ENCODE data around the gene ZCWPW1.
"Not testable (repeated sequence)": the region's sequence is repeated elsewhere in the genome, so short reads cannot be mapped to it uniquely, and the experiment has no call there.

Gene ZCWPW1

DNA sequence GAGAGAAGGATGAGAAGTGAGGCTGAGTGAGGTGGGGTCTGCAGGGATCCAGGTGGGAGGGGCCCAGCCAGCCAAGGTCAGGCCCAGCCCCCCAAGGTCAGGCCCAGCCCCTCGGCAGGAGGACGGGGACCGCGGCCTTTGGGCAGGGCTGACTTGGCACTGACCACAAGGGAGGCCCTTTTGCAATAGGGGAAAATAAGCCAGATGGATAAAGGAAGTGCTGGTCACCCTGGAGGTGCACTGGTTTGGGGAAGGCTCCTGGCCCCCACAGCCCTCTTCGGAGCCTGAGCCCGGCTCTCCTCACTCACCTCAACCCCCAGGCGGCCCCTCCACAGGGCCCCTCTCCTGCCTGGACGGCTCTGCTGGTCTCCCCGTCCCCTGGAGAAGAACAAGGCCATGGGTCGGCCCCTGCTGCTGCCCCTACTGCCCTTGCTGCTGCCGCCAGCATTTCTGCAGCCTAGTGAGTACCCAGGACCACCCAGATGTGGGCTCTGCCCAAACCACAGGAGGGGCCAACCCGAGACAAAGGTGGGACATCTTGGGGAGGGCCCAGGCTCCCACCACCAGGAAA lies 55.2 kb downstream of the ZCWPW1 start, which contains the start of gene PILRA:
TSS of gene PILRA (plus strand) at position 227 of the 571 bp plus-strand sequence. CDS start at position 397, 170 bp downstream.
- DNase-seq (ENCODE audit: low read depth) = no peak

- no peak for DNase-seq (ENCODE audit: low read depth)
Measured at GRCh38 chr7:100372694-100373093, 55.8 kb downstream of the ZCWPW1 start.

DNA sequence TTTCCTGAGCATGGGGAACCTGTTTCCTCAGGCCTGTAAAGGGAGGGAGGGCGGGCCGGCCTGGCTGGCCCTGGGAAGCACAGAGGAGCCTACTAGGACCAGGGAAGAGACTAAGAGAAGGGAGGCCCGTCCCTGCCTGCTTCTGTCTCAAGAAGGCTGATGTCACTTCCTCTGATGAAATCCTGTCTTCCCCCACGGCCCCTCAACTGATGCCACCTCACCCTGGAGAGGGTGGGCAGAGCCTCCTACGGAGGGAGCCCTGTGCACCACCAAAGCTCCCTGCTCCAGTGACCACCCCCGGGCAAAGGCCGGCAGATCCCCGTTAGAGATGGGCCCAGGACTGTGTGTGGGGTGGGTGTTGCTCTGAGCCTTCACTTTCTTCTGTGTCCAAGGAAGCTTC lies 56.2 kb downstream of the ZCWPW1 start:
- DNase-seq (ENCODE audit: low read depth) = peak; percentile 15

DNA sequence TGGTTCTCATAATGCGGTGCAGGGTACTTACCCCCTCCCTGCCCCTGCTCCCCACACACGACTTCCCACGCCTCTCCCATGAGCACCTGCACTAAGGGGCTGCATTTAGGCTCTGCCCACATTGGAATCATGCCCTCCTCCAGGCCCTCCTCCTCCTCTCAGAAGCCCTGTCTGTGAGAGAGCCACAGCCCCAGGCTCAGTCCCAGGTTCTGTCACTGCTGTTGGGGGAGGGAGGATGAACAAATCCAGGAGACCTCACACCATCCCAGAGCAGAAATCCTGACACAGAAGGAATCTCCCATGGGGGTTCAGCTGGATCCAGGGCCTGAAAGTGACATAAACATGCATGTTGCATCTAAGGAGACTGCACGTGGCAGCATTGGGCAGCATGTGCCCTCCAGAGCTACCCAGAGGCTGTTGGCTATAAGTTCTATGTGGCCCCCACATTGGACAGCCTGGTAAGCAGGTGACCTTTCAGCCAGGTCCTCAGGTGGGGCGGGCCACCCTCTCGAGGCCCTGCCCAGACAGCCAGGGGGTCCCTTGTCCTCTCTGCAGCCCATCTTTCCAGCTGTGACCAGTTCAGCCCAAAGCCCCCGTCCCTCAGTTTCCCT lies 56.8 kb downstream of the ZCWPW1 start:
- no peak for DNase-seq (ENCODE audit: low read depth)

- no peak for DNase-seq (ENCODE audit: low read depth)
Measured at GRCh38 chr7:100370746-100371145, 57.8 kb downstream of the ZCWPW1 start.

- no peak for DNase-seq (ENCODE audit: low read depth)
Measured at GRCh38 chr7:100370303-100370702, 58.2 kb downstream of the ZCWPW1 start.

DNA sequence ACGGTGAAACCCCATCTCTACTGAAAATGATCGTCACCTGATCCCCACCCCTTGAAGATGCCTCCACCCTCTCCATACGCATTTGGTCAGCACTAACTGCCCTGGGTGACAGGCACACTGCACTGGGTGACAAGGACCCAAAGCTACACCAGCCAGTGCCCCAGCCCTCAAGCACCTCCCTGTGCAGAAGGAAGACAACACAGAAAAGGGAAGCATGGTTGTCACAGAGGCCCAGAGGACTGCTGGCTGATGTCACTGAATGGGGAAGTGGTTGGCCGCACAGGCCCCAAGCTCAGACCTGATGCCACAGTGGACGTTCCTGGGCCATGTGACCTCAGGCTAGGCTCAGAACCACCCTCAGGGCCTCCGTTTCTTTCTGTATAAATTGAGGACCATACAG lies 59.4 kb downstream of the ZCWPW1 start:
- no peak for DNase-seq (ENCODE audit: low read depth)

DNA sequence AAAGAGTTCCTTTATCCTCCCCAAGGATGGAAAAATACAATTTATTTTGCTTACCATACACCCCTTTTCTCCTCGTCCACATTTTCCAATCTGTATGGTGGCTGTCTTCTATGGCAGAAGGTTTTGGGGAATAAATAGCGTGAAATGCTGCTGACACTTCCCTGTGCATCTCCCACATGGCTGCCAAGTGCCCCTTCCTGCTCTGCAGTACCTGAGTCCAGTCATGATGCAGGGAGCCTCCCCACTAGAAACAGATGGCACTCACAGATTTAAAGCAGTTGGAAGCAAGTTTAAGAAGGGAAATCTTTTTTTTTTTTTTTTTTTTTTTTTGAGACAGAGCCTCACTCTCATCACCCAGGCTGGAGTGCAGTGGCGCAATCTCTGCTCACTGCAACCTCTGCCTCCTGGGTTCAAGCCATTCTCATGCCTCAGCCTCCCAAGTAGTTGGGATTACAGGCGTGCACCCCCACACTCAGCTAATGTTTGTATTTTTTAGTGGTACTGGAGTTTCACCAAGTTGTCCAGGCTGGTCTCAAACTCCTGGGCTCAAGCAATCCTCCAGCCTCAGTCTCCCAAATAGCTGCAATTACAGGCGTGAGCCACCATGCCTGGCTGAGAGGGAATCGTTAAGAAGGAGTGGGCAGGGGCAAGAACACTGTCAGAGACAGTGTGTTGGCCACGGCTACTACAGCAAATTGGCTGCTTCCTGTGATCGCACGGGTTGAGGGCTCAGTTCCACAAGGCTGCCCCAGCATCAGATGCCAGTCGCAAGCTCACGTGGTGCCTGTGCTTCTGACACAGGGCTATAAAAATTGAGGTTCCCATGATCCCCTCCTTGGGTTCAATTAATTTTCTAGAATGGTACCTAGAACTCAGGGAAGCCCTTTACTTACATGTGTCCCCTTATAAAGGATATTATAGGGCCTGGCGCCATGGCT lies 60.6 kb downstream of the ZCWPW1 start:
- DNase-seq (ENCODE audit: low read depth) = no peak

DNA sequence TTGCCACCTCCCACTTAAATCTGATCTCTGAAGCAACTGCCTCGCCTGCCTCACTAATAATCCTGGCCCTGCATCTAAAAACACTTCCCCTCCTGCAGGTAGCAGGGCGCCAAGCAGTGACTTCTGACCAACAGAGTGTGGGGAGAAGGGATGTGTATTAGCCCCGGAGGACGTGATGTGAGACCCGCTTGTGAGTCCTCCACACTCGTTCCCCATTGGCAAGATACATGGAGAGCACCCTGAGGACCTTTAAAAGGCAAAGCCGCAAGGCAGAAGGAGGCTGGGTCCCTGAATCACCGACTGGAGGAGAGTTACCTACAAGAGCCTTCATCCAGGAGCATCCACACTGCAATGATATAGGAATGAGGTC lies 61.3 kb downstream of the ZCWPW1 start:
- no peak for DNase-seq (ENCODE audit: low read depth)

GRCh38 chr7:100366411-100367250 lies 61.9 kb downstream of the ZCWPW1 start:
- DNase-seq (ENCODE audit: low read depth) = no peak

- DNase-seq (ENCODE audit: low read depth) = not testable (repeated sequence)
Measured at GRCh38 chr7:100365998-100366367, 62.5 kb downstream of the ZCWPW1 start.

DNA sequence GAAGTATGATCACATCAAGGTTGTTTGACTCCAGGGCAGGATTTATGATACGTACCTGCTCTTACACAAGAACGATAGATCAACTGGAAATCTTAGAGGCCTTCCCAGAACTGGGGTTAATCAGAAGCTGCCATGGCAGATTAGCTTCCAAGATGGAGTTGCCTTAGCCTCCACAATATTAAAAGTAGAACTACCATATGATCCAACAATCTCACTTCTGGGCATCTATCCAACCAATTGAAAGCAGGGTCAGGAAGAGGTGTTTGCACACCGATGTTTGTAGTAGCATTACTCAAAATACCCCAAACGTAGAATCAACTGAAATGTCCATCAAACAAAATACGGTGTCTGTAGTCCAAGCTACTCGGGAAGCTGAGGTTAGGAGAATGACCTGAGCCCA lies 64.0 kb downstream of the ZCWPW1 start:
- no peak for DNase-seq (ENCODE audit: low read depth)

DNA sequence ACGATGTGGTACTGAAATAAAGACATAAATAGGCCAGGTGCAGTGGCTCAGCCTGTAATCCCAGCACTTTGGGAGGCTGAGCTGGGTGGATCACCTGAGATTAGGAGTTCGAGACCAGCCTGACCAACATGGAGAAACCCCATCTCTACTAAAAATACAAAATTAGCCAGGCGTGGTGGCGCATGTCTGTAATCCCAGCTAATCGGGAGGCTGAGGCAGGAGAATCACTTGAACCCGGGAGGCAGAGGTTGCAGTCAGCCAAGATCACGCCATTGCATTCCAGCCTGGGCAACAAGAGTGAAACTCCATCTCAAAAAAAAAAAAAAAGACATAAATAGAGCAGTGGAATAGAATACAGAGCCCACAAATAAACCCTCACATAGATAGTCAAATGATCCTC lies 64.7 kb downstream of the ZCWPW1 start:
- not testable (repeated sequence) for DNase-seq (ENCODE audit: low read depth)

DNA sequence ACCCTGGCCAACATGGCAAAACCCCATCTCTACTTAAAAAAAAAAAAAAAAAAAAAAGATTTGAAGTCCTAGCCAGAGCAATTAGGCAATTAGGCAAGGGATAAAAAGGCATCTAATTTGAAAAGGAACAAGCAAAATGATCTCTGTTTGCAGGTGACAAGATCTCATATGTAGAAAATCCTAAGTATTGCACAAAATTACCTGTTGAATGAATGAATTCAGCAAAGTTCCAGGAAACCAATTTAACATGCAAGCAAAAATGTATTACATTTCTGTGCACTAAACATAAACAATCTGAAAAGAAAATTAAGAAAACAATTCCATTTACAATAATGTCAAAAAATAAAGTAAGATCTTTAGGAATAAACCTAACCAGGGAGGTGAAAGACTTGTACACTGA lies 65.4 kb downstream of the ZCWPW1 start:
- DNase-seq (ENCODE audit: low read depth) = no peak

GRCh38 chr7:100360135-100360854 lies 68.2 kb downstream of the ZCWPW1 start:
- DNase-seq (ENCODE audit: low read depth) = no peak

DNA sequence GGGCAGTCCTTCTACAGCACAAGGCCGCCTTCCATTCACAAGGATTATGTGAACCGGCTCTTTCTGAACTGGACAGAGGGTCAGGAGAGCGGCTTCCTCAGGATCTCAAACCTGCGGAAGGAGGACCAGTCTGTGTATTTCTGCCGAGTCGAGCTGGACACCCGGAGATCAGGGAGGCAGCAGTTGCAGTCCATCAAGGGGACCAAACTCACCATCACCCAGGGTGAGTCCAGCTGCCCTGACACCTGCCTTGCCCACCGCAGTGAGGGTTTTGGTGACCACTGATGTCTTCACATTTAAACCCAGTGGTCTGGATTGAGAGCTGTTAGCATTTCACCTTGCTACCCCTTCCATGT lies 69.7 kb downstream of the ZCWPW1 start:
- no peak for DNase-seq (ENCODE audit: low read depth)

GRCh38 chr7:100358027-100358856 lies 70.3 kb downstream of the ZCWPW1 start, which contains the start of gene PILRB:
TSS of gene PILRB (plus strand) at chr7:100358117. CDS start at chr7:100358303, 186 bp downstream.
- DNase-seq (ENCODE audit: low read depth) = no peak

- DNase-seq (ENCODE audit: low read depth) = no peak
Measured at GRCh38 chr7:100357131-100357561, 71.4 kb downstream of the ZCWPW1 start.

DNA sequence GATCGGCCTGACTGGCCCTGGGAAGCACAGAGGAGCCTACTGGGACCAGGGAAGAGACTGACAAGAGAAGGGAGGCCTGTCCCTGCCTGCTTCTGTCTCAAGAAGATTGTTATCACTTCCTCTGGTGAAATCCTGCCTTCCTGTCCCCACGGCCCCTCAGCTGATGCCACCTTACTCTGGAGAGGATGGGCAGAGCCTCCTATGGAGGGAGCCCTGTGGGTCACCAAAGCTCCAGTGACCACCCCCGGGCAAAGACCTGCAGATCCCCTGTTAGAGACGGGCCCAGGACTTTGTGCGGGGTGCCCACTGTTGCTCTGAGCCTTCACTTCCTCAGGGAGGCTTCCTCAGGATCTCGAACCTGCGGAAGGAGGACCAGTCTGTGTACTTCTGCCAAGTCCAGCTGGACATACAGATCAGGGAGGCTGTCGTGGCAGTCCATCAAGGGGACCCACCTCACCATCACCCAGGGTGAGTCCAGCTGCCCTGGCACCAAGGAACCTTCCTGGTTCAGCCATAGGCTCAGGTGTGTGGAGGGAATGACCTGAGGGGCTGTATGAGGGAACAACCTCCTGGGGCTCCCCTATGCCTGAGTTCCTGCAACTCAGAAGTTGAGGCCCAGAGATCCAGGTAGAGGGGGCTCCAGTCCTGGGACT lies 72.0 kb downstream of the ZCWPW1 start:
- DNase-seq (ENCODE audit: low read depth) = no peak
